SJSA1 (cell line): ENCODE data around the gene OR10G8. TPM values are rescaled to one million over a fixed set of nuclear protein-coding genes. Genes with fewer than 3 reads are reported as not detected.

Experiments
- total RNA-seq: library from RNA; depleted of rRNA; stranded (reverse); fragments of >200 nt; shearing (Covaris generic); gene quantifications from 2 replicates; pipeline ENCODE4 v1.2.3, GENCODE V29; 2014; rRNA removed

The OR10G8 gene
- total RNA-seq, 1 experiment from 2014 or later, result not detected

Other genes with a start within 250 kb of the OR10G8 start
- gene OR6M1, start 220.4 kb upstream of the OR10G8 start, total RNA-seq, result not detected in 2 replicates
- gene TMEM225, start 141.1 kb upstream of the OR10G8 start, total RNA-seq, result not detected in 2 replicates
- not detected in 2 replicates for gene OR8D4, start 124.6 kb upstream of the OR10G8 start, total RNA-seq
- not detected in 2 replicates for gene OR4D5, start 87.2 kb upstream of the OR10G8 start, total RNA-seq
- gene OR6T1, start 83.0 kb upstream of the OR10G8 start, total RNA-seq, result not detected in 2 replicates
- gene OR10S1, start 49.0 kb upstream of the OR10G8 start, total RNA-seq, result not detected in 2 replicates
- not detected in 2 replicates for gene OR10G6, start 31.6 kb upstream of the OR10G8 start, total RNA-seq
- not detected in 2 replicates for gene OR10G4, start 13.8 kb upstream of the OR10G8 start, total RNA-seq
- gene OR10G9, start 3.8 kb upstream of the OR10G8 start, total RNA-seq, result not detected in 2 replicates
- not detected in 2 replicates for gene OR10G7, start 14.5 kb downstream of the OR10G8 start, total RNA-seq
- gene VWA5A, start 88.7 kb downstream of the OR10G8 start, total RNA-seq, result 18.1 and 24.8 TPM in 2 replicates
- not detected in 2 replicates for gene OR10D3, start 156.5 kb downstream of the OR10G8 start, total RNA-seq
- not detected in 2 replicates for gene OR8G1, start 214.3 kb downstream of the OR10G8 start, total RNA-seq
- not detected in 2 replicates for gene OR8G5, start 229.6 kb downstream of the OR10G8 start, total RNA-seq